GM12874 (cell line): ENCODE results near the gene MAML3.

Experiments used
- TF ChIP-seq, protein P1 (sequence below): IDR thresholded peaks from 2 replicates; pipeline ENCODE4 v1.5.1; 2011; ENCODE audit warnings: low read depth, mild to moderate bottlenecking, control low read depth, low read length, moderate library complexity; ENCODE audit not compliant: insufficient read depth

MAML3 gene

DNA sequence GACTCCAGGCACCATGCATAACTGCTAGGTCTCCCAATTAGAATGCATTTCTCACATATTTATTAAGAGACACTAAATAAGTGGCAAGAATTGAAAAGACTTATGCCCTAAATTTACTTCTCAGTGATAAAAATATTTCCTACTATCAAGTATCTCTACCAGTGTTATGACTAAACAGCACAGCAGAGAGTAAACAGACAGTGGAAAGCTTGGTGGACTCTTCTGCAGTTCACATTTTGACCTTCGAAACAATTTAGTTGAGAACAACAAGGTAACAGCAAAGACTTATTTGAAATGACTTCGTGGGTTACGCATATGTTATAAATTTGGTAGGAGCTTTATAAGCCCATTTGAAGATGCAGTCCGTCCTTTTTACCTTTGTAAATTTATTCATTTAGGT is 16.3 kb upstream of the MAML3 start:
- TF ChIP-seq, protein P1, sequence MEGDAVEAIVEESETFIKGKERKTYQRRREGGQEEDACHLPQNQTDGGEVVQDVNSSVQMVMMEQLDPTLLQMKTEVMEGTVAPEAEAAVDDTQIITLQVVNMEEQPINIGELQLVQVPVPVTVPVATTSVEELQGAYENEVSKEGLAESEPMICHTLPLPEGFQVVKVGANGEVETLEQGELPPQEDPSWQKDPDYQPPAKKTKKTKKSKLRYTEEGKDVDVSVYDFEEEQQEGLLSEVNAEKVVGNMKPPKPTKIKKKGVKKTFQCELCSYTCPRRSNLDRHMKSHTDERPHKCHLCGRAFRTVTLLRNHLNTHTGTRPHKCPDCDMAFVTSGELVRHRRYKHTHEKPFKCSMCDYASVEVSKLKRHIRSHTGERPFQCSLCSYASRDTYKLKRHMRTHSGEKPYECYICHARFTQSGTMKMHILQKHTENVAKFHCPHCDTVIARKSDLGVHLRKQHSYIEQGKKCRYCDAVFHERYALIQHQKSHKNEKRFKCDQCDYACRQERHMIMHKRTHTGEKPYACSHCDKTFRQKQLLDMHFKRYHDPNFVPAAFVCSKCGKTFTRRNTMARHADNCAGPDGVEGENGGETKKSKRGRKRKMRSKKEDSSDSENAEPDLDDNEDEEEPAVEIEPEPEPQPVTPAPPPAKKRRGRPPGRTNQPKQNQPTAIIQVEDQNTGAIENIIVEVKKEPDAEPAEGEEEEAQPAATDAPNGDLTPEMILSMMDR: no peak

DNA sequence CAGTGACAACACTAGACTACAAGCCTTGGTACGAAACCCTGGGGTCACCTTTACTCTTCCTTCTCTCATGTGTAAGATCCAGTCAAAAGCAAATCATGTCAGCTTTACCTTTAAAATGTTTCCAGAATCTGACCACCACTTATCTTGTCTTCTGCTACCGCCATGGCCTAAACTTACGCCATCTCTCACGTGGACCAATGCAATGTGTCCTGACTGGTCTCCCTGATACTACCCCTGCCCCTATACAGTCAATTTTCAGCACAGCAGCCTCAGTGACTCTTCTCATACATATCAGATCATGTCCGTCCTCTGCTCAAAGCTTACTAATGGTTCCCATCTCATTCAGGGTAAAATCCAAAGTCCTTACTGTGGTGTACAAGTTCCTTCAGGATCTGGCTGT is 15.0 kb upstream of the MAML3 start:
- TF ChIP-seq, protein P1: no peak

DNA sequence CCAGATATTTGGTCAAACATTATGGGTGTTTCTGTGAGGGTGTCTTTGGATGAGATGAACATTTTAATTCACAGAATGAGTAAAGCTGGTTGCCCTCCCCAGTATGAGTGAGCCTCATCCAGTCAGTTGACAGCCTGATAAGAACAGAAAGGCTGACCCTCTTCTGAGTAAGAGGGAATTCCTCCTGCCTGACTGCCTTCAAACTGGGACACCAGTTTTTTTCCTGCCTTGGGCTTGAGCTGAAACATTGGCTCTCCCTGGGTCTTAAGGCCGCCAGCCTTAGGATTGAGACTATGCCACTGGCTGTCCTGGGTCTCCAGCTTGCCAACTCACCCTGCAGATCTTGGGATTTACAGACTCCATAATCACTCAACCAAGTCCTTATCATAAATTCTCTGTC is 14.5 kb upstream of the MAML3 start:
- TF ChIP-seq, protein P1: no peak

DNA sequence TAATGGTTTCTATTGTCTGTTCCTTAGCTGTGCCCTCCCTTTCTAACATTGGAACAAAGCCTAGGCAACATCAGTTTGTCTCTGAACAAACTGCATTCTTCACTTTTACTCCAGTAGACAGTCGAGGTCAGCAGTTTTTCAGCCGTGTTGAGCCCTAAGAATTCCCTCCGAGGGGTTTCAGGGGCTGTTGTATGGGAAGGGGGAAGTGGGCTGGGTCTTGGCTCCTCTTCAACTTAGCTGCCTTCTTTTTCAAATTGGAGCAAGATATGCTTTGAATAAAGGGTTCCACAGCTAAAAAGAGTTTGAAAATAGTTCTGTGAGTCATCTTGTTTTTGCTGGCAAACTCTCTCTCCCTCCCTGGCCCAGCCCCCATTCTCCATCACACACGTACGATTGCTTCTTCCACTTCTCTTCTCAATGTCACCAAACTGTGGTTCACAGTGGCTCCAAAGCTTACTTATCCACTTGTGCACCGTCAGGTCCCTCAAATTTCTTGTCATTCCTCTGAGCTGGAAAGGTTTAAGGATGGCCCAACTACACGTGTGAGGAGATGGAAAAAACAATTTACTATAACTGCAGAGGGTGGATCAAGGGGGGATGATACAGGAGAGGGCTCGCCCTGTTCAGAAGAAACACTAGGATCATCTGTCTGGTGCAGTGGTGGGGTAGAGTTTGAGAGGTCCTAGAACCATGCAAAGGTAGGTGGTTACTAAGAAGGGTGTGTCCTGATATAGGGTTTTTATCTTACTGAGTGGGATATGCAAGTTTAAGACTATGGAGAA is 9.2 kb upstream of the MAML3 start:
- TF ChIP-seq, protein P1: no peak

DNA sequence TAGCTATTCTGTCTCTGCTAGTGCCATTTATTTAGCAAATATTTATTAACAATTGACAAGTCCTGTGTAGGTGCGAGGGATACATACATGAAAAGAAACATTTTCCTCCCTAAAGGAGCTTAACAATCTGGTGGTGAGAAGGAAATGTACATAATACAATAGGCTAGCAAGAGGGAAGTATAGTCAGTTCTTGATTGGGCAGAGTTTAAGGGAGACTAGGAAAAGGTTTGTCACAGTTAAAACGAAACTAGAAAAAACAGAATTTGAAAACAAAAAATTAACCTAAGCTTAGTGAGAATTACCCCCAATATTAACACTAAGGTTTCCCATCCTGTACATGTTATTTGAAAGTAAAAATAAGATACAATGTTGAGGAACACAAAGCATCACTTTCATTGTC is 8.6 kb upstream of the MAML3 start:
- TF ChIP-seq, protein P1: no peak

DNA sequence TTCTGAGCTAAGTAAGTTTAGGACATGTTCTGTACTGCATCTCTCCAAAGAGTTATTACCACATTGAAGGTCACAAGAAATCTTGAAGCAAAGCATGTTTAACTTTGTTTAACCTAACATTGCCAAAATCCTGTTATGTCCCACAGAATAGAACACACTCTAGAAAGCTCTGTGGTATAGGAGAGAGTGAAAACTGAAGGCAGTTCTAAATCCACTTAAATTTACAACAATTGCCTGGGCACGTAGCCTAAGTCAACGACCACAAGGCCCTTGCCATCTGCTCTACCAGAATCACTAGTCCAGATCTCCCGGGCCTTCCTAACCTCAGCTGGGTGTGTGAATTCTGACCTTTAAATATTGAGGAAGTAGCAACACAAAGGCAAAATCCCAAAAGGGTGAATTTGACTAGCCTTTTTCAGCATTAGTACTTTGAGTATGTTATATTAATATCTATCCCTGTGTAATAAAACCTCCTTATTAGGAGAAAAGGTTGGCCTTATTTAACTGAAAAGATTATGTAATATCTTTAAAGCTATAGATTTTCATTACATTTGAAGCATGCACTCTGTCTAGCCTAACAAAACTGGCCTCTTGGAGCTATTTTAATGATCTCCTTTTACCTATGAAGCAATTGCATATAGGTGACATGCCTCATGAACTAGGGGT is 4.5 kb upstream of the MAML3 start:
- TF ChIP-seq, protein P1: no peak

DNA sequence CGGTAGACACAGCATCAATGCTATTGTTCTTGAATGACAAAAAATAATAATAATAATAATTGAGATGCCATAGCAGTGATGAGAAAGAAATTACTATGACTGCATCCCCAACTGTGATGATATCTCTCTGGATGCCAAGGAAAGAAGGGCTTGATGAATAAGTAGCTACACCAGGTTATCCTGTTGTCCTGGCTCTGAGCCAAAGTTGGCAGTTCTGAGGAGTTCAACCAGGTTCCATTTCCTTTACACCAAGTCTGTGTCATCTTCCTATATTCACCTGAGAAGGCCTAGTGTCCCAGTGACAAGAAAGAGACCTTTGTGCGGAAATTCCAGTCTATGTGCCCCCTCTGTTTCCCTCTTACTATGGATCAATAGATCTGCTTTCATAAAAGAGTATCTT is 3.4 kb upstream of the MAML3 start:
- TF ChIP-seq, protein P1: no peak
